Testis (tissue), 3 donors: ENCODE measurements around the gene ABCB6. TPM values are rescaled to one million over a fixed set of nuclear protein-coding genes. Genes with fewer than 3 reads are reported as not detected.

ENCODE experiments used
- DNase-seq: peaks from one replicate; pipeline ENCODE4 v3.0.0-alpha.2; 2019
- H3K27ac ChIP-seq, 2 donors: fragments of 200-600 bp; sonication (generic); one replicate each; pipeline ENCODE4 v1.5.1; 2019
- H3K27me3 ChIP-seq: fragments of 200-600 bp; sonication (generic); one replicate; pipeline ENCODE4 v1.5.1; 2019
- H3K36me3 ChIP-seq: fragments of 200-600 bp; sonication (generic); one replicate; pipeline ENCODE4 v1.5.1; 2017; ENCODE audit warnings: low read depth; ENCODE audit errors: missing control alignments
- H3K4me1 ChIP-seq: fragments of 200-600 bp; sonication (generic); one replicate; pipeline ENCODE4 v1.5.1; 2019
- H3K4me3 ChIP-seq, 2 donors: fragments of 200-600 bp; sonication (generic); one replicate each; pipeline ENCODE4 v1.5.1; 2017 to 2019
- H3K9me3 ChIP-seq: fragments of 200-600 bp; sonication (generic); one replicate; pipeline ENCODE4 v1.5.1; 2017
- POLR2A ChIP-seq: fragments of 450-650 bp; IDR thresholded peaks from one replicate; pipeline ENCODE4 v1.6.1; 2017; ENCODE audit warnings: antibody characterized with exemption, mild to moderate bottlenecking, moderate library complexity
- WGBS, 2 donors: methylation state at CpG; one replicate each; pipeline ENCODE4 v1.1.5; 2018; 5-methylcytosine and 5-hydroxymethylcytosine counted together
- intact Hi-C: fragments of 100-400 bp; cut with DNase I; formaldehyde crosslinking; loops from one replicate; pipeline ENCODE4 v1.15.1; 2023; ENCODE audit warnings: low total_unique reads
- polyA plus RNA-seq: library from polyadenylated mRNA; stranded (reverse); fragments of 350-450 nt; fragmentation: Illumina TruSeq; extraction: RNeasy Lipid Tissue Mini Kit (QIAGEN cat#74804); gene quantifications from one replicate; pipeline ENCODE4 v1.2.3, GENCODE V29; 2014; ENCODE audit warnings: low read depth, low replicate concordance; ENCODE audit not compliant: insufficient read depth
- total RNA-seq, 2 donors: library from RNA; depleted of rRNA; stranded (reverse); fragments of >200 nt; gene quantifications; one replicate each; pipeline ENCODE4 v1.2.3, GENCODE V29; 2016
- TF ChIP-seq, protein P1 (sequence below), 3 experiments: fragments of 450-650 bp in 2 of 3; fragments of 200-600 bp in 1 of 3; sonication (generic) in 1 of 3; IDR thresholded peaks; one replicate each; pipeline ENCODE4 v1.5.1; 2016 to 2019; ENCODE audit warnings: antibody characterized with exemption in 3 of 3, mild to moderate bottlenecking in 2 of 3, moderate library complexity in 1 of 3

The ABCB6 gene
- total and polyA plus RNA-seq, 3 donors from 2014 or later, result 43.8 to 94.8 (median 47.0) TPM

DNA sequence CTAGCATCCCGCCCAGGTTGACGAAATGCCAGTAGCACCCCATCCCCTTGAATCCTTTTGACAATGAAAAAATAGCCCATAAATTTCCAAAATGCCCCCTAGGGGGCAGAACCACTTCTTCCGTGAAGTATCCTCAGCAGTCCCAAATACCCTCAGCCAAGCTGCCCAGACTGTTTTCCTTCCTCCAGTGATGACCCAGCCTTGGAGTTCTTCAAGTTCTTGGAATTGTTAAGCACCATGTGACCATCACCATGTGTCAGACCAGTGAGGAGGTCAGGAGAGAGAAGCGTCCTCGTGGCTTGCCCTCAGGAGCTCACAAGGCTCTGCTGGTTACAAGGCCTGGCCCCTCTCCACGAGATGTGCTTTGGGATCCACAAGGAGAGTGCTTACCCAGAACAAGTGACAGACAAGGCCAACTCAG, 47.5 kb downstream of the ABCB6 start:
- intact Hi-C loops, result no loop called here
- no peaks in the 10 kb centered on the region for H3K27me3 ChIP-seq
- 41 to 51% methylated on average over 5 to 6 of the region's 6 CpGs for WGBS, 2 donors
- TF ChIP-seq, protein P1, sequence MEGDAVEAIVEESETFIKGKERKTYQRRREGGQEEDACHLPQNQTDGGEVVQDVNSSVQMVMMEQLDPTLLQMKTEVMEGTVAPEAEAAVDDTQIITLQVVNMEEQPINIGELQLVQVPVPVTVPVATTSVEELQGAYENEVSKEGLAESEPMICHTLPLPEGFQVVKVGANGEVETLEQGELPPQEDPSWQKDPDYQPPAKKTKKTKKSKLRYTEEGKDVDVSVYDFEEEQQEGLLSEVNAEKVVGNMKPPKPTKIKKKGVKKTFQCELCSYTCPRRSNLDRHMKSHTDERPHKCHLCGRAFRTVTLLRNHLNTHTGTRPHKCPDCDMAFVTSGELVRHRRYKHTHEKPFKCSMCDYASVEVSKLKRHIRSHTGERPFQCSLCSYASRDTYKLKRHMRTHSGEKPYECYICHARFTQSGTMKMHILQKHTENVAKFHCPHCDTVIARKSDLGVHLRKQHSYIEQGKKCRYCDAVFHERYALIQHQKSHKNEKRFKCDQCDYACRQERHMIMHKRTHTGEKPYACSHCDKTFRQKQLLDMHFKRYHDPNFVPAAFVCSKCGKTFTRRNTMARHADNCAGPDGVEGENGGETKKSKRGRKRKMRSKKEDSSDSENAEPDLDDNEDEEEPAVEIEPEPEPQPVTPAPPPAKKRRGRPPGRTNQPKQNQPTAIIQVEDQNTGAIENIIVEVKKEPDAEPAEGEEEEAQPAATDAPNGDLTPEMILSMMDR (IDR thresholded peaks at IDR 0.05), result peak; percentile 53 to 79 (median 74)
- no peak for TF ChIP-seq POLR2A
- DNase-seq, result peak; percentile 79
- no peaks in the 10 kb centered on the region for H3K36me3 ChIP-seq
- peak overlapping the region; percentile 6 to 71 for H3K27ac ChIP-seq
- peaks cover 12% of the 10 kb centered on the region for H3K4me1 ChIP-seq
- no peak overlapping the region for H3K4me3 ChIP-seq
- H3K9me3 ChIP-seq, result no peaks in the 10 kb centered on the region

DNA sequence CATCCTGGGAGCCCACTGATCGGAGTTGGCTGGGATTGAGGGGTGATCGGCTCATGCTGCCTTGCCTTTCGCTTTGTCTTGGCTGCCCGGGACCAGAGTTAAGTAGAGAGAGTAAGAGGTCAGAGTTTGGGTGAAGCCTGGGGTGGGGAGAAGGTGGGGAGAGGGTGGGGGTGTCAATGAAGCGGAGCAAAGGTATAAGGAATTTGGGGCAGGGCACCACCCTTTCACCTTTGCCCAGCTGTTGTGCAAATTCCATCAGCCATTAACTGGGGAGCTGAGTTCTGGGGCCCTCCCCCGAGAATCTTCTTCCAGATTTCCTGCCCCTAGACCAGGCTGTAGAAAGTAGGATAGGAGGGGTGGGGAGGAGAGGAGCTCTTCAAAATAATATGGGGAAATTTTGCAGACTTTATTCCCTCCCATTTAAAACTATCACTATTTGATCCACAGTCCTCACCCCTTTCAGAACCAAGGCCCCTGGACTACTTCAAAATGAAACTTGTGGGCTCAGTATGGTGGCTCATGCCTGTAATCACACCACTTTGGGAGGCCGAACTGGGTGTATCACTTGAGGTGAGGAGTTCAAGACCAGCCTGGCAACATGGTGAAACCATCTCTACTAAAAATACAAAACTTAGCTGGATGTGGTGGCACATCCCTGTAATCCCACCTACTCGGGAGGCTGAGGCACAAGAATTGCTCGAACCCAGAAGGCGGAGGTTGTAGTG, 48.7 kb downstream of the ABCB6 start, which contains the start of gene SLC23A3:
Gene SLC23A3, minus strand, starts transcription at position 100 of the 725 bp plus-strand sequence. Its CDS starts 45 bp downstream, at position 55.
- Histone ChIP-seq H3K27me3 (no peaks in the 10 kb centered on the region), H3K4me1 (peaks cover 7% of the 10 kb centered on the region), H3K27ac (peak within 1 kb of the TSS in 1 of 2 donors; percentile 71), H3K36me3 (no peaks in the 10 kb centered on the region), H3K9me3 (no peaks in the 10 kb centered on the region), H3K4me3 (no peak within 1 kb of the TSS)
- 89 to 93% methylated on average over 10 of the region's 10 CpGs for WGBS, 2 donors
- TF ChIP-seq, protein P1 (IDR thresholded peaks at IDR 0.05), result no peak
- TF ChIP-seq POLR2A, result no peak
- intact Hi-C loops, result no loop called here
- no peak for DNase-seq

DNA sequence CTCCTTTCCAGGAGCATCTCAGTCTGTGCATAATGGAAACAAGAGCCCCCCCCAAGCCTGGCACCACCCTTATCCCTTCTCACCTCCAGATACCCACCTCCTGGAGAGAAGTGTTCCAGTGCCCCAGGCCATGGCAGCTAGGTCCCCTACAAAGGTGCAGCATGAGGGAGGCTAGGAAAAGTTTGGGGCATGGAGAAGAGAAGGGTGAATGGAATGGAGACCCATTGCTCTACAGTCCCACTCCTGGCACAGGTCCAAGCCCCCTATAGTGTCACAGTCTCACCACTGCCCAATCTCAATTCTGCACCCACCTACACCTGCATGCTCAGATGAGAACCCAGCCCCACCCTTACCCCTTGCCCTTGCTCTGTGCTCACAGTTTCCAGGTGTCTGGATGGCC, 49.8 kb downstream of the ABCB6 start:
- intact Hi-C loops, result no loop called here
- no peaks in the 10 kb centered on the region for H3K36me3 ChIP-seq
- no peak overlapping the region for H3K27ac ChIP-seq
- no peaks in the 10 kb centered on the region for H3K27me3 ChIP-seq
- no peak overlapping the region for H3K4me3 ChIP-seq
- no peaks in the 10 kb centered on the region for H3K9me3 ChIP-seq
- H3K4me1 ChIP-seq, result peaks cover 7% of the 10 kb centered on the region
- DNase-seq, result no peak
- TF ChIP-seq POLR2A, result no peak
- TF ChIP-seq, protein P1 (IDR thresholded peaks at IDR 0.05), result no peak

DNA sequence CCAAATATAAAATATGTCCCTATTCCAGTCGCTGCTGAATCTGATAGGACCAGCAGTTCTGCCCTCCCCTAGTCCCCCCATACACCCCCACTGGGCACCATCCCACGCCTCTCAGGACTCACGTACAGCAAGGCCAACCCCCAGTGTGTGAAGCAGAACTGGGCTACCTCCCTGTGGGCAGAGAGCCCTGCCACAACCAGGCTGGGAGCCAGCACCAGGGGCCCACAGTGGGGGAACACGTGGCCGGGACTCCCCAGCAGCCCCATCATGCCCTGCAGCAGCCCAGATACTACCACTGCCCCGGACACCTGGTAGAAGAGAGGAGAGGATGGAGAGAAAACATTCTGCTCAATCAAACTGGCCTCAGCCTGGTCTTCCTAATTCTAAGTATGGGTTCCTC, 50.2 kb downstream of the ABCB6 start:
- no peak for DNase-seq
- Histone ChIP-seq H3K27me3 (no peaks in the 10 kb centered on the region), H3K36me3 (no peaks in the 10 kb centered on the region), H3K4me1 (peaks cover 7% of the 10 kb centered on the region), H3K27ac (no peak overlapping the region), H3K9me3 (no peaks in the 10 kb centered on the region), H3K4me3 (no peak overlapping the region)
- no peak for TF ChIP-seq POLR2A
- TF ChIP-seq, protein P1 (IDR thresholded peaks at IDR 0.05), result no peak
- intact Hi-C loops, result no loop called here
- WGBS, 2 donors, result 17 to 39% methylated on average over 1 to 6 of the region's 6 CpGs

DNA sequence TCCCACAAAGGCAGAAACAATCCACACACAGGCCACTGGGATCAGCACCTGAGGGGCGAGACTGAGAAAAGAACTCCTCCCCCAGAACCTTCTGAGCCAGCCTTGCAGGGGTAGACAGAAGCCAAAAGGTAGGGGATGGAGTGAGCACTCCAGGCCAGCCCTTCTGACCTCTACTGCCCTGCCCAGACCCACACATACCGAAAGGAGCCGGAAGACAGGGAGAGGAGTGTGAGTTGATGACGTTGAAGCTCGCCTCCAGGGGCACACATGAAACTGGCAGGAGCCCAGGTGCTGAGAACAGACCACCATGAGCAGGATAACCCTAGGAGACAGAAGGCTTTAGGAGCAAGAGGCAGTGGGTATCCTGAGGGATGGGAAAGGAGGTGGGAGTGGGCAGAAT, 50.8 kb downstream of the ABCB6 start:
- WGBS, 2 donors, result 59 to 62% methylated on average over 5 of the region's 5 CpGs
- H3K36me3 ChIP-seq, result no peaks in the 10 kb centered on the region
- no peak overlapping the region for H3K4me3 ChIP-seq
- TF ChIP-seq, protein P1 (IDR thresholded peaks at IDR 0.05), result no peak
- TF ChIP-seq POLR2A, result no peak
- no peaks in the 10 kb centered on the region for H3K9me3 ChIP-seq
- intact Hi-C loops, result no loop called here
- H3K4me1 ChIP-seq, result peaks cover 7% of the 10 kb centered on the region
- no peaks in the 10 kb centered on the region for H3K27me3 ChIP-seq
- H3K27ac ChIP-seq, result no peak overlapping the region
- no peak for DNase-seq
